Measurements from ENCODE around the gene TMEM72.

GRCh38 chr10:44958898-44959246 is 47.7 kb downstream of the TMEM72 start:
- no peak for TF ChIP-seq CTCF (IDR thresholded peaks at IDR 0.05; ENCODE audit: low read depth, low read length, missing input control)
- TF ChIP-seq JUND (IDR thresholded peaks at IDR 0.05) = no peak
